Measurements from ENCODE around the gene CAMK2A.

GRCh38 chr5:150217038-150217437 is 72.5 kb downstream of the CAMK2A start:
- TF ChIP-seq CTCF (IDR thresholded peaks at IDR 0.05; ENCODE audit: insufficient read depth, low read length): no peak
- TF ChIP-seq REST (IDR thresholded peaks at IDR 0.05; ENCODE audit: insufficient replicate concordance, low read depth): no peak
- TF ChIP-seq POLR2AphosphoS5 (IDR thresholded peaks at IDR 0.05; ENCODE audit: low read depth): no peak
- no peak for TF ChIP-seq SPI1 (IDR thresholded peaks at IDR 0.05; ENCODE audit: borderline replicate concordance, low read depth)
